GF-D8 (cell line): ENCODE results near the gene RHEBL1.

Experiments used
- DNase-seq: peaks from one replicate; lab custom pipeline; 2025; lab: John Stamatoyannopoulos, UW

RHEBL1 gene

GRCh38 chr12:49019443-49020324 is 50.1 kb downstream of the RHEBL1 start:
- DNase-seq = peak; percentile 62

- DNase-seq = peak; percentile 66
These were observed 50.7 kb downstream of the RHEBL1 start for GRCh38 chr12:49019120-49019430.

GRCh38 chr12:49018261-49019119 is 51.3 kb downstream of the RHEBL1 start, which contains the start of gene PRKAG1:
Gene PRKAG1, minus strand, starts transcription at chr12:49018776. Its CDS starts 36 bp downstream, at chr12:49018740.
- peak; percentile 90 for DNase-seq

- peak; percentile 38 for DNase-seq
These were observed 51.9 kb downstream of the RHEBL1 start for GRCh38 chr12:49017891-49018260.

GRCh38 chr12:49015196-49015595 is 54.6 kb downstream of the RHEBL1 start:
- DNase-seq = no peak
